DND-41 (cell line): ENCODE measurements around the gene TAOK2.
"Not testable (repeated sequence)": the region's sequence is repeated elsewhere in the genome, so short reads cannot be mapped to it uniquely, and the experiment has no call there.

Source experiments
- ATAC-seq: fragments of 200-7000 bp; cut with Tn5 transposase; 3 replicates; pipeline ENCODE4 v1.9.1; 2021; ENCODE audit warnings: low read depth; ENCODE audit not compliant: insufficient read depth
- DNase-seq: peaks from one replicate; pipeline ENCODE4 v3.0.0-alpha.2; 2020
- H2AFZ ChIP-seq: 2 replicates; pipeline ENCODE4 v1.6.0; 2012; ENCODE audit warnings: low read depth, low read length
- H3K27ac ChIP-seq: 2 replicates; pipeline ENCODE4 v1.5.1; 2012; ENCODE audit warnings: low read length, inconsistent platforms
- H3K27me3 ChIP-seq: fragments of 200-600 bp; sonication (generic); 2 replicates; pipeline ENCODE4 v1.6.0; 2012; ENCODE audit warnings: low read length, mild to moderate bottlenecking, inconsistent platforms; ENCODE audit not compliant: insufficient read depth, poor library complexity
- H3K36me3 ChIP-seq: 2 replicates; pipeline ENCODE4 v1.5.1; 2012; ENCODE audit warnings: low read length, inconsistent platforms; ENCODE audit not compliant: insufficient read depth
- H3K4me1 ChIP-seq: 2 replicates; pipeline ENCODE4 v1.5.1; 2012; ENCODE audit warnings: mild to moderate bottlenecking, low read length; ENCODE audit not compliant: insufficient read depth
- H3K4me2 ChIP-seq: 2 replicates; pipeline ENCODE4 v1.6.0; 2012; ENCODE audit warnings: mild to moderate bottlenecking, moderate library complexity, low read length, inconsistent platforms; ENCODE audit not compliant: insufficient read depth
- H3K4me3 ChIP-seq, 2 experiments: fragments of 200-600 bp in 1 of 2; shearing (Covaris generic) in 1 of 2; 2 replicates each; pipeline ENCODE4 v1.5.1; 2012 to 2016; ENCODE audit warnings: inconsistent platforms in 2 of 2, low read length in 2 of 2, mild to moderate bottlenecking in 2 of 2, low read depth in 1 of 2, moderate library complexity in 1 of 2
- H3K79me2 ChIP-seq: 2 replicates; pipeline ENCODE4 v1.6.0; 2012; ENCODE audit warnings: low read length, inconsistent platforms; ENCODE audit not compliant: insufficient read depth
- H3K9ac ChIP-seq: 2 replicates; pipeline ENCODE4 v1.6.0; 2012; ENCODE audit warnings: low read depth, mild to moderate bottlenecking, inconsistent platforms, low read length, moderate library complexity
- H3K9me3 ChIP-seq: 2 replicates; pipeline ENCODE4 v1.5.1; 2012; ENCODE audit warnings: low read length, moderate library complexity, mild to moderate bottlenecking, inconsistent platforms; ENCODE audit not compliant: insufficient read depth, severe bottlenecking
- H4K20me1 ChIP-seq: 2 replicates; pipeline ENCODE4 v1.6.0; 2012; ENCODE audit warnings: low read length; ENCODE audit not compliant: insufficient read depth
- EZH2 ChIP-seq: IDR thresholded peaks from 3 replicates; pipeline ENCODE4 v1.6.1; 2012; ENCODE audit warnings: borderline replicate concordance, low read depth, mild to moderate bottlenecking, moderate library complexity, low read length, inconsistent platforms; ENCODE audit not compliant: severe bottlenecking
- TF ChIP-seq, protein P1 (sequence below): IDR thresholded peaks from 2 replicates; pipeline ENCODE4 v1.5.1; 2012; ENCODE audit warnings: borderline replicate concordance, low read length, moderate library complexity, mild to moderate bottlenecking; ENCODE audit not compliant: poor library complexity, severe bottlenecking; ENCODE audit errors: extremely low read depth

Gene TAOK2

DNA sequence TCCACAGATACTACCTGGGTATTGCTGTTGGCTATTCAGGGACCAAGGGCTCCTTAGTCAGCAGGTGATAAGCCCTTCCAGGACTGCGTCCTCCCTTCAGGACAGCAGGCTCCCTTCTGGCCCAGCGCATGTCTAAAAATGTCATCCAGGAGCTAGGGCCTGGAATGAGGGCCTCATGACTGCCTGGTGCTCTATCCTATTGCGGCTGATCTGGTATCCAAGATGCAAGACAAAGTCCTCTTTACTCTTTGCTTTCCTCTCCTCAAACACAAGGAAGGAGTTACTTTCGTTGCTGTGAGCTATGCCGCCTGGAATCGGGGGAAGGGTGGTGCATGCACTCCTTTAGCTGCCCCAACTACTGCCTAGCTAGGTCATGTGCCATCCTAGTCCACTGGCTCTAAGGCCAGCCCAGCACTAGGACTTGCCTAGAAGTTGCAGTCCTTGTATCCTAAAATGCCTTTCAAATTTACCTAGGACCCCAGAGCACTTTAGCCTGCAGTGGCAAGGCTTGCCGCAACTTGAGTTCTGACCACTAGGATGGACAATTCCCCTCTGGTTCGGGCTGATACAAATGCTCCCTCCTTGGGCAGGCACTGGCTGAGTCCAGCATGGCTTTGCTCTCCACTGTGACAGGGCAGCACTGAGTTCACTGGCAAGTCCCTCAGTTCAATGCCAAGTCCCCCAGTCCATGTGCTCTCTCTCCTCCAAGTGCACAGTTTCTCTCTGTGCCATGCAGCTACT, 21.9 kb upstream of the TAOK2 start:
- no peak for DNase-seq
- no peaks in the 10 kb centered on the region for H3K27me3 ChIP-seq
- no peaks in the 10 kb centered on the region for H3K9me3 ChIP-seq
- H2AFZ ChIP-seq, result no peak overlapping the region
- ATAC-seq, result no peak
- H3K4me2 ChIP-seq, result no peak overlapping the region
- no peak overlapping the region for H3K4me3 ChIP-seq
- no peak overlapping the region for H3K27ac ChIP-seq
- TF ChIP-seq, protein P1, sequence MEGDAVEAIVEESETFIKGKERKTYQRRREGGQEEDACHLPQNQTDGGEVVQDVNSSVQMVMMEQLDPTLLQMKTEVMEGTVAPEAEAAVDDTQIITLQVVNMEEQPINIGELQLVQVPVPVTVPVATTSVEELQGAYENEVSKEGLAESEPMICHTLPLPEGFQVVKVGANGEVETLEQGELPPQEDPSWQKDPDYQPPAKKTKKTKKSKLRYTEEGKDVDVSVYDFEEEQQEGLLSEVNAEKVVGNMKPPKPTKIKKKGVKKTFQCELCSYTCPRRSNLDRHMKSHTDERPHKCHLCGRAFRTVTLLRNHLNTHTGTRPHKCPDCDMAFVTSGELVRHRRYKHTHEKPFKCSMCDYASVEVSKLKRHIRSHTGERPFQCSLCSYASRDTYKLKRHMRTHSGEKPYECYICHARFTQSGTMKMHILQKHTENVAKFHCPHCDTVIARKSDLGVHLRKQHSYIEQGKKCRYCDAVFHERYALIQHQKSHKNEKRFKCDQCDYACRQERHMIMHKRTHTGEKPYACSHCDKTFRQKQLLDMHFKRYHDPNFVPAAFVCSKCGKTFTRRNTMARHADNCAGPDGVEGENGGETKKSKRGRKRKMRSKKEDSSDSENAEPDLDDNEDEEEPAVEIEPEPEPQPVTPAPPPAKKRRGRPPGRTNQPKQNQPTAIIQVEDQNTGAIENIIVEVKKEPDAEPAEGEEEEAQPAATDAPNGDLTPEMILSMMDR, result no peak
- no peak for TF ChIP-seq EZH2
- no peaks in the 10 kb centered on the region for H3K36me3 ChIP-seq
- no peaks in the 10 kb centered on the region for H3K79me2 ChIP-seq
- no peaks in the 10 kb centered on the region for H4K20me1 ChIP-seq
- no peaks in the 10 kb centered on the region for H3K4me1 ChIP-seq
- H3K9ac ChIP-seq, result no peak overlapping the region

DNA sequence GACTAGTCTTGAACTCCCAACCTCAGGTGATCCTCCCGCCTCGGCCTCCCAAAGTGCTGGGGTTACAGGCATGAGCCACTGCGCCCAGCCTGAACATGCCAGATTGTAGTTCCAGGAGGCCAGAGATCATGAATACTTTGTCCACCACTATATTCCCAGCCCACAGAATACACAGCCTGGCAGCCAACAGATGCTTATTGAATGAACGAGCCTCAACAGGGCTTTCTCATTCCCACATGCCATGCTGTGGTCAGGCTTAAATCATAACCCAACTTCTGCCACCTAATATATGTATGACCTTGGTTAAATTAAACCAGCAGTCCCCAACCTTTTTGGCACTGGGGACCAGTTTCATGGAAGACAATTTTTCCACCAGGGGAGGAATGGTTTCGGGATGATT, 14.9 kb upstream of the TAOK2 start:
- peaks cover 21% of the 10 kb centered on the region for H3K4me1 ChIP-seq
- no peaks in the 10 kb centered on the region for H3K9me3 ChIP-seq
- no peaks in the 10 kb centered on the region for H4K20me1 ChIP-seq
- H3K4me3 ChIP-seq, result no peak overlapping the region
- H3K27ac ChIP-seq, result no peak overlapping the region
- no peak overlapping the region for H3K4me2 ChIP-seq
- peaks cover 8% of the 10 kb centered on the region for H3K79me2 ChIP-seq
- ATAC-seq (no peak), DNase-seq (no peak)
- H3K36me3 ChIP-seq, result no peaks in the 10 kb centered on the region
- H3K27me3 ChIP-seq, result no peaks in the 10 kb centered on the region
- no peak for TF ChIP-seq EZH2
- TF ChIP-seq, protein P1, result no peak
- no peak overlapping the region for H2AFZ ChIP-seq
- no peak overlapping the region for H3K9ac ChIP-seq

DNA sequence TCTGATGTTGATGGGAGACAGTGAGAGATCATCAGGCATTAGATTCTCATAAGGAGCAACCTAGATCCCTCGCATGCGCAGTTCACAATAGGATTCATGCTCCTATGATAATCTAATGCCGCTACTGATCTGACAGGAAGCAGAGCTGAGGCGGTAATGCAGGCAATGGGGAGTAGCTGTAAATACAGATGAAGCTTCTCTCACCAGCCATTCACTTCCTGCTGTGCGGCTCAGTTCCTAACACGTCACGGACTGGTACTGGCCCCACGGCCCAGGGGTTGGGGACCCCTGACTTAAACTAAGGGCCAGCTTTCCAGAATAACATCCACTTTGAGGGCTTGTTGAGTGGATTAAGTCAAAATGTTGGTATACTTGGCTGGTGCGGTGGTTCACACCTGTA, 14.4 kb upstream of the TAOK2 start:
- DNase-seq (no peak), ATAC-seq (no peak)
- Histone ChIP-seq H3K4me2 (no peak overlapping the region), H3K9ac (no peak overlapping the region), H3K4me1 (peaks cover 21% of the 10 kb centered on the region), H4K20me1 (no peaks in the 10 kb centered on the region), H3K79me2 (peaks cover 8% of the 10 kb centered on the region), H3K4me3 (no peak overlapping the region), H3K27me3 (no peaks in the 10 kb centered on the region), H3K27ac (no peak overlapping the region), H2AFZ (no peak overlapping the region), H3K36me3 (no peaks in the 10 kb centered on the region), H3K9me3 (no peaks in the 10 kb centered on the region)
- TF ChIP-seq, protein P1, result no peak

DNA sequence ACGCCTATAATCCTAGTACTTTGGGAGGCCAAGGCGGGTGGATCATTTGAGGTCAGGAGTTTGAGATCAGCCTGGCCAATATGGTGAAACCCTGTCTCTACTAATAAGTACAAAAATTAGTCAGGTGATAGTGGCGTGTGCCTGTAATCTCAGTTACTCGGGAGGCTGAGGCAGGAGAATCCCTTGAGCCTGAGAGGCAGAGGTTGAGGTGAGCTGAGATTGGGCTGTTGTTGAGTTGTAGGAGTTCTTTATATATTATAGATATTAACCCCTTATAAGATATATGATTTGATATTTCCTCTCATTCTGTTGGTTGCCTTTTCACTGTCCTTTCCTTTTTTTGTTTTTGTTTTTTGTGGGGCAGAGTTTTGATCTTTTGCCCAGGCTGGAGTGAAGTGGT, 13.8 kb upstream of the TAOK2 start:
- not testable (repeated sequence) for H4K20me1 ChIP-seq

More for the DNA sequence above, 13.8 kb upstream of the TAOK2 start:
- H3K4me1 ChIP-seq, result peaks cover 21% of the 10 kb centered on the region
- DNase-seq, H3K9me3 ChIP-seq, H3K4me3 ChIP-seq, H3K27me3 ChIP-seq, H3K27ac ChIP-seq, H3K36me3 ChIP-seq, H3K79me2 ChIP-seq, H3K4me2 ChIP-seq, H2AFZ ChIP-seq, ATAC-seq, H3K9ac ChIP-seq: not testable (repeated sequence)
